ENCODE data around the gene CCK.

The CCK gene

GRCh38 chr3:42216302-42216701 lies 49.7 kb downstream of the CCK start:
- peaks cover 4 to 14% (median 9%) of the 10 kb centered on the region in 4 experiments for H3K4me1 ChIP-seq (ENCODE audit: control extremely low read depth in 1 of 4, control insufficient read depth in 4 of 4, insufficient read depth in 4 of 4, low read length in 3 of 4)
- CTCF ChIA-PET, result no interaction called here
- H3K27me3 ChIP-seq (replicated peaks in 2 of 5; ENCODE audit: control insufficient read depth in 4 of 5, insufficient read depth in 5 of 5, low read length in 4 of 5), result no peaks in the 10 kb centered on the region
- H3K27ac ChIP-seq (ENCODE audit: insufficient read depth in 1 of 2, low read depth in 1 of 2, low read length in 2 of 2, poor library complexity in 1 of 2, severe bottlenecking in 2 of 2), result no peak overlapping the region
- no peak overlapping the region for H3K4me3 ChIP-seq (ENCODE audit: control insufficient read depth in 1 of 7, extremely low read depth in 1 of 7, insufficient read depth in 4 of 7, low read depth in 2 of 7, low read length in 6 of 7)
- POLR2A ChIA-PET, result no interaction called here
- no peak for DNase-seq
- peaks cover 2 to 52% (median 28%) of the 10 kb centered on the region in 4 experiments for H3K36me3 ChIP-seq (ENCODE audit: control insufficient read depth in 4 of 4, insufficient read depth in 4 of 4, low read length in 3 of 4)
- no peaks in the 10 kb centered on the region for H3K9me3 ChIP-seq (ENCODE audit: control extremely low read depth in 1 of 5, control insufficient read depth in 4 of 5, insufficient read depth in 2 of 5, low read depth in 1 of 5, low read length in 4 of 5)
- WGBS (ENCODE audit: insufficient coverage), result 100% methylated on average over 2 of the region's 4 CpGs

DNA sequence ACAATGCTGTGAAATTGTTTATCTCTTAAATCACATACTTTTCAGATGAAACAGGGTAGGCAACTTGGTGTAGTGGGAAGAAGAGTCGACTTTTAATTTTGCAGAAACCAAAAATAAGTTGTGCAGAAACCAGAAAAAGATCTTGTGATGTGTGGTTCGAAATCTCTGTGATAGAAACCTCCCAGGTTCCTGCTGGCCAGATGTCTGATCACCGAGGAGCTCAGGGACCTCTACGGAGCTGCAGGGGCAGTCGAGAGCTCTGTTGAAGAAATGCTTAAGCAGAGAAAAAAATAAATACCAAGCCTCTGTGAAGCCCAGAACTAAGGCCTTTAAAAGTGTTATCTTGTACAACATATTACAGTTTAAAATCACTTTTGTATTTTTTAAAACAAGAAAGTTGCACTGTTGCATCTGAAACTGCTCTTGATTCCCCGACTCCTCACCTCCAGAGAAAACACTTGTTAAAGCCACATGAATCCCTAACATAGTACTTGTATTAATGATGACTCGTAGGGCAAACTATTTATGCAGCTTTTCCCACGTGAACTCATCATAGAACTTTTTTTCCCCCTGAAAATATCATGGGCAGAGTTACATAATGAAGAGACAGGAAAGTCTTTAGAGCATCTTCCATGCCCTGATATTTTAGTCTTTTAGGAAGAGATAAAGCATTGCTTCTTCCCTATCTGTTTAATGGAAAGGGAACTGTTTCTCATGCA lies 51.3 kb downstream of the CCK start:
- no peak for DNase-seq
- CTCF ChIA-PET, result interaction anchor here (1.2 kb wide), 1 partner anchor 33 kb away, joined by 4 read pairs; no protein-coding TSS in a partner anchor

DNA sequence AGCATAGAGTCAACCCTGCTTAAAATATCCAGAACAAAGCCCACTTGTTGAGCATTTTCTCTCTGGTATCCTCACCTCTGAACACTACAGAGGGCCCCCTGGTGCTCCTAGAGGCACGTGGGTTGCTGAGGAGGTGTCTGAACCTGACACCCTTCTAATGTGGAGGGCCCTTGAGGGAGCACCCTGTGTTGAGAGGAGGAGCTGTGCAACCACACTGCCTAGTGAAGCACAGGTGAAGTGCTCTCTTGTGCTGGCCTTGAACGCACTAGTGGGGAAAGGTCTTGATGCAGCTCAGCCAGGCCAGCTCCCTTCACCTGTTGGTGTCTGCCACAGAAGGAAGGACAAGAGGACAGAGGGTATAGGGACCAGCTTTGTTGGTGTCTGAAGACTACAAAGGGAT lies 51.9 kb downstream of the CCK start:
- peaks cover 4 to 14% (median 9%) of the 10 kb centered on the region in 4 experiments for H3K4me1 ChIP-seq (ENCODE audit: control extremely low read depth in 1 of 4, control insufficient read depth in 4 of 4, insufficient read depth in 4 of 4, low read length in 3 of 4)
- ChIA-PET POLR2A (no interaction called here), CTCF (no interaction called here)
- H3K9me3 ChIP-seq (ENCODE audit: control extremely low read depth in 1 of 5, control insufficient read depth in 4 of 5, insufficient read depth in 2 of 5, low read depth in 1 of 5, low read length in 4 of 5), result no peaks in the 10 kb centered on the region
- 100% methylated on average over 2 of the region's 2 CpGs for WGBS (ENCODE audit: insufficient coverage)
- H3K36me3 ChIP-seq (ENCODE audit: control insufficient read depth in 4 of 4, insufficient read depth in 4 of 4, low read length in 3 of 4), result peaks cover 8 to 55% (median 32%) of the 10 kb centered on the region in 4 experiments
- H3K27ac ChIP-seq (ENCODE audit: insufficient read depth in 1 of 2, low read depth in 1 of 2, low read length in 2 of 2, poor library complexity in 1 of 2, severe bottlenecking in 2 of 2), result no peak overlapping the region
- no peak for DNase-seq
- H3K4me3 ChIP-seq (ENCODE audit: control insufficient read depth in 1 of 7, extremely low read depth in 1 of 7, insufficient read depth in 4 of 7, low read depth in 2 of 7, low read length in 6 of 7), result no peak overlapping the region
- no peaks in the 10 kb centered on the region for H3K27me3 ChIP-seq (replicated peaks in 2 of 5; ENCODE audit: control insufficient read depth in 4 of 5, insufficient read depth in 5 of 5, low read length in 4 of 5)

More for the DNA sequence above, 51.3 kb downstream of the CCK start:
- Histone ChIP-seq H3K4me1 (ENCODE audit: control extremely low read depth in 1 of 4, control insufficient read depth in 4 of 4, insufficient read depth in 4 of 4, low read length in 3 of 4) (peaks cover 4 to 14% (median 9%) of the 10 kb centered on the region in 4 experiments), H3K9me3 (ENCODE audit: control extremely low read depth in 1 of 5, control insufficient read depth in 4 of 5, insufficient read depth in 2 of 5, low read depth in 1 of 5, low read length in 4 of 5) (no peaks in the 10 kb centered on the region), H3K27ac (ENCODE audit: insufficient read depth in 1 of 2, low read depth in 1 of 2, low read length in 2 of 2, poor library complexity in 1 of 2, severe bottlenecking in 2 of 2) (no peak overlapping the region), H3K4me3 (ENCODE audit: control insufficient read depth in 1 of 7, extremely low read depth in 1 of 7, insufficient read depth in 4 of 7, low read depth in 2 of 7, low read length in 6 of 7) (no peak overlapping the region), H3K36me3 (ENCODE audit: control insufficient read depth in 4 of 4, insufficient read depth in 4 of 4, low read length in 3 of 4) (peaks cover 5 to 56% (median 30%) of the 10 kb centered on the region in 4 experiments), H3K27me3 (replicated peaks in 2 of 5; ENCODE audit: control insufficient read depth in 4 of 5, insufficient read depth in 5 of 5, low read length in 4 of 5) (no peaks in the 10 kb centered on the region)
- 88% methylated on average over 4 of the region's 8 CpGs for WGBS (ENCODE audit: insufficient coverage)
- POLR2A ChIA-PET, result interaction anchor here (0.6 kb wide), 1 partner anchor 43 kb away, joined by 3 read pairs; no protein-coding TSS in a partner anchor

- CTCF ChIA-PET, result interaction anchor here (0.9 kb wide), 1 partner anchor 17 kb away, joined by 3 read pairs; no protein-coding TSS in a partner anchor
- POLR2A ChIA-PET, result no interaction called here
- Histone ChIP-seq H3K9me3 (ENCODE audit: control extremely low read depth in 1 of 5, control insufficient read depth in 4 of 5, insufficient read depth in 2 of 5, low read depth in 1 of 5, low read length in 4 of 5) (no peaks in the 10 kb centered on the region), H3K4me1 (ENCODE audit: control extremely low read depth in 1 of 4, control insufficient read depth in 4 of 4, insufficient read depth in 4 of 4, low read length in 3 of 4) (peaks cover 4 to 14% (median 9%) of the 10 kb centered on the region in 4 experiments), H3K27ac (ENCODE audit: insufficient read depth in 1 of 2, low read depth in 1 of 2, low read length in 2 of 2, poor library complexity in 1 of 2, severe bottlenecking in 2 of 2) (no peak overlapping the region), H3K4me3 (ENCODE audit: control insufficient read depth in 1 of 7, extremely low read depth in 1 of 7, insufficient read depth in 4 of 7, low read depth in 2 of 7, low read length in 6 of 7) (no peak overlapping the region), H3K27me3 (replicated peaks in 2 of 5; ENCODE audit: control insufficient read depth in 4 of 5, insufficient read depth in 5 of 5, low read length in 4 of 5) (no peaks in the 10 kb centered on the region), H3K36me3 (ENCODE audit: control insufficient read depth in 4 of 4, insufficient read depth in 4 of 4, low read length in 3 of 4) (peaks cover 8 to 59% (median 34%) of the 10 kb centered on the region in 4 experiments)
- 59% methylated on average over 3 of the region's 6 CpGs for WGBS (ENCODE audit: insufficient coverage)
- peak; percentile 10 to 89 (median 75) for DNase-seq
Observed at GRCh38 chr3:42213417-42213816, 52.6 kb downstream of the CCK start.

- ChIA-PET CTCF (interaction anchor here (0.9 to 1.4 kb wide), 3 partner anchors 12 to 19 kb away, joined by 3 to 4 read pairs (median 4); no protein-coding TSS in a partner anchor), POLR2A (interaction anchor here (1.4 kb wide), 1 partner anchor 10 kb away, joined by 3 read pairs; no protein-coding TSS in a partner anchor)
- 88% methylated on average over 2 of the region's 2 CpGs for WGBS (ENCODE audit: insufficient coverage)
- Histone ChIP-seq H3K27ac (ENCODE audit: insufficient read depth in 1 of 2, low read depth in 1 of 2, low read length in 2 of 2, poor library complexity in 1 of 2, severe bottlenecking in 2 of 2) (no peak overlapping the region), H3K4me1 (ENCODE audit: control extremely low read depth in 1 of 4, control insufficient read depth in 4 of 4, insufficient read depth in 4 of 4, low read length in 3 of 4) (peaks cover 3 to 11% (median 6%) of the 10 kb centered on the region in 4 experiments), H3K4me3 (ENCODE audit: control insufficient read depth in 1 of 7, extremely low read depth in 1 of 7, insufficient read depth in 4 of 7, low read depth in 2 of 7, low read length in 6 of 7) (no peak overlapping the region), H3K27me3 (replicated peaks in 2 of 5; ENCODE audit: control insufficient read depth in 4 of 5, insufficient read depth in 5 of 5, low read length in 4 of 5) (no peaks in the 10 kb centered on the region), H3K9me3 (ENCODE audit: control extremely low read depth in 1 of 5, control insufficient read depth in 4 of 5, insufficient read depth in 2 of 5, low read depth in 1 of 5, low read length in 4 of 5) (peaks cover 0 to 3% (median 0%) of the 10 kb centered on the region in 5 experiments), H3K36me3 (ENCODE audit: control insufficient read depth in 4 of 4, insufficient read depth in 4 of 4, low read length in 3 of 4) (peaks cover 8 to 73% (median 43%) of the 10 kb centered on the region in 4 experiments)
- no peak for DNase-seq
Observed at GRCh38 chr3:42210726-42211125, 55.3 kb downstream of the CCK start.

GRCh38 chr3:42209917-42210316 lies 56.1 kb downstream of the CCK start:
- no peak overlapping the region for H3K27ac ChIP-seq (ENCODE audit: insufficient read depth in 1 of 2, low read depth in 1 of 2, low read length in 2 of 2, poor library complexity in 1 of 2, severe bottlenecking in 2 of 2)
- DNase-seq, result no peak
- H3K36me3 ChIP-seq (ENCODE audit: control insufficient read depth in 4 of 4, insufficient read depth in 4 of 4, low read length in 3 of 4), result peaks cover 6 to 75% (median 45%) of the 10 kb centered on the region in 4 experiments
- ChIA-PET POLR2A (interaction anchor here (1.4 kb wide), 1 partner anchor 9 kb away, joined by 3 read pairs; no protein-coding TSS in a partner anchor), CTCF (interaction anchor here (1.2 kb wide), 1 partner anchor 18 kb away, joined by 4 read pairs; no protein-coding TSS in a partner anchor)
- H3K4me3 ChIP-seq (ENCODE audit: control insufficient read depth in 1 of 7, extremely low read depth in 1 of 7, insufficient read depth in 4 of 7, low read depth in 2 of 7, low read length in 6 of 7), result no peak overlapping the region
- peaks cover 0 to 3% (median 0%) of the 10 kb centered on the region in 5 experiments for H3K9me3 ChIP-seq (ENCODE audit: control extremely low read depth in 1 of 5, control insufficient read depth in 4 of 5, insufficient read depth in 2 of 5, low read depth in 1 of 5, low read length in 4 of 5)
- H3K27me3 ChIP-seq (replicated peaks in 2 of 5; ENCODE audit: control insufficient read depth in 4 of 5, insufficient read depth in 5 of 5, low read length in 4 of 5), result no peaks in the 10 kb centered on the region
- H3K4me1 ChIP-seq (ENCODE audit: control extremely low read depth in 1 of 4, control insufficient read depth in 4 of 4, insufficient read depth in 4 of 4, low read length in 3 of 4), result peaks cover under 1 to 11% (median 6%) of the 10 kb centered on the region in 4 experiments
- WGBS (ENCODE audit: insufficient coverage), result 100% methylated on average over 4 of the region's 12 CpGs
